CD4-positive, CD25-positive, alpha-beta regulatory T cell (primary cell): ENCODE results near the gene UCP3. TPM values are rescaled to one million over a fixed set of nuclear protein-coding genes. Genes with fewer than 3 reads are reported as not detected.
"Not testable (repeated sequence)": the region's sequence is repeated elsewhere in the genome, so short reads cannot be mapped to it uniquely, and the experiment has no call there.

Experiments
- ATAC-seq, 2 donors: fragments of 150-1000 bp; cut with Tn5 transposase; one replicate each; pipeline ENCODE4 v1.10.0; 2021; ENCODE audit warnings: low read depth in 2 of 2, moderate number of reproducible peaks in 2 of 2, moderate library complexity in 1 of 2
- DNase-seq, 3 donors: peaks; one replicate each; pipeline versions ENCODE4 v3.0.0 to v3.0.0-alpha.2; 2012 to 2022; ENCODE audit warnings: mixed read lengths in 1 of 3
- H3K27ac ChIP-seq: one replicate; pipeline ENCODE4 v1.7.0; 2013; ENCODE audit warnings: mild to moderate bottlenecking, low read length; ENCODE audit not compliant: insufficient read depth, poor library complexity, severe bottlenecking
- H3K27me3 ChIP-seq: one replicate; pipeline ENCODE4 v1.7.0; 2013; ENCODE audit warnings: low read length; ENCODE audit not compliant: control insufficient read depth, insufficient read depth
- H3K36me3 ChIP-seq: one replicate; pipeline ENCODE4 v1.7.0; 2013; ENCODE audit warnings: mild to moderate bottlenecking, low read length, moderate library complexity; ENCODE audit not compliant: control insufficient read depth, insufficient read depth
- H3K4me1 ChIP-seq: 2 replicates; pipeline ENCODE4 v1.7.0; 2013; ENCODE audit warnings: mild to moderate bottlenecking, low read length; ENCODE audit not compliant: insufficient read depth, control insufficient read depth, poor library complexity, severe bottlenecking
- H3K4me3 ChIP-seq: one replicate; pipeline ENCODE4 v1.7.0; 2013; ENCODE audit warnings: low read depth, mild to moderate bottlenecking, low read length, moderate library complexity
- H3K9me3 ChIP-seq, 2 experiments: 1 replicate in 1 of 2; 2 replicates in 1 of 2; pipeline ENCODE4 v1.7.0; 2013; ENCODE audit warnings: low read length in 2 of 2, mild to moderate bottlenecking in 1 of 2, moderate library complexity in 1 of 2; ENCODE audit not compliant: control insufficient read depth in 2 of 2
- H3K27ac Mint-ChIP-seq, 3 donors: one replicate each; pipeline ENCODE4 v1.8.0; 2020 to 2022; ENCODE audit warnings: mild to moderate bottlenecking in 3 of 3, mixed read lengths in 3 of 3, moderate library complexity in 2 of 3
- H3K27me3 Mint-ChIP-seq: one replicate; pipeline ENCODE4 v1.8.0; 2022; ENCODE audit warnings: mild to moderate bottlenecking, mixed read lengths
- H3K36me3 Mint-ChIP-seq: one replicate; pipeline ENCODE4 v1.8.0; 2020; ENCODE audit warnings: mixed read lengths
- H3K4me1 Mint-ChIP-seq, 4 donors: one replicate each; pipeline ENCODE4 v1.8.0; 2020 to 2022; ENCODE audit warnings: mixed read lengths in 4 of 4, mild to moderate bottlenecking in 1 of 4
- H3K4me3 Mint-ChIP-seq, 4 donors: one replicate each; pipeline ENCODE4 v1.8.0; 2020 to 2022; ENCODE audit warnings: mild to moderate bottlenecking in 4 of 4, mixed read lengths in 4 of 4, moderate library complexity in 3 of 4
- H3K9me3 Mint-ChIP-seq, 7 donors: one replicate each; pipeline ENCODE4 v1.8.0; 2020 to 2022; ENCODE audit warnings: mixed read lengths in 7 of 7, mild to moderate bottlenecking in 3 of 7, moderate library complexity in 2 of 7
- polyA plus RNA-seq, 4 donors: library from polyadenylated mRNA; unstranded; fragments of 300-500 nt; fragmentation: Illumina TruSeq; gene quantifications; one replicate each; pipeline ENCODE4 v1.2.3, GENCODE V29; 2021
- total RNA-seq: library from RNA; stranded (reverse); gene quantifications from one replicate; pipeline ENCODE4 v1.2.3, GENCODE V29; 2022

The UCP3 gene
- total and polyA plus RNA-seq, 5 donors from 2014 or later, result 0.16 to 5.6 (median 0.30) TPM

- Mint-ChIP-seq H3K36me3 (no peaks in the 10 kb centered on the region), H3K9me3 (no peaks in the 10 kb centered on the region), H3K4me1 (peaks cover 11 to 40% (median 21%) of the 10 kb centered on the region in 4 donors), H3K4me3 (no peak overlapping the region), H3K27me3 (no peaks in the 10 kb centered on the region), H3K27ac (no peak overlapping the region)
- no peak for ATAC-seq
- peaks cover 26% of the 10 kb centered on the region for H3K4me1 ChIP-seq
- no peak overlapping the region for H3K27ac ChIP-seq
- no peaks in the 10 kb centered on the region for H3K36me3 ChIP-seq
- no peaks in the 10 kb centered on the region for H3K27me3 ChIP-seq
- H3K4me3 ChIP-seq, result no peak overlapping the region
- DNase-seq, result no peak
- H3K9me3 ChIP-seq, result no peaks in the 10 kb centered on the region
Observed at GRCh38 chr11:73988227-73988626, 20.7 kb downstream of the UCP3 start.

- not testable (repeated sequence) for DNase-seq, H3K4me3 ChIP-seq, H3K27me3 ChIP-seq, H3K27me3 Mint-ChIP-seq, H3K9me3 ChIP-seq, H3K9me3 Mint-ChIP-seq, ATAC-seq, H3K27ac ChIP-seq
- peak overlapping the region in 2 of 3 donors; percentile 39 to 54 for H3K27ac Mint-ChIP-seq
- peaks cover 14% of the 10 kb centered on the region for H3K36me3 Mint-ChIP-seq
- H3K4me1 Mint-ChIP-seq, result peaks cover 5 to 19% (median 13%) of the 10 kb centered on the region in 4 donors
- Histone ChIP-seq H3K4me1 (peaks cover 24% of the 10 kb centered on the region), H3K36me3 (peaks cover 10% of the 10 kb centered on the region)
- H3K4me3 Mint-ChIP-seq, result peak overlapping the region in 1 of 4 donors; percentile 68
Observed at GRCh38 chr11:73985661-73986060, 23.2 kb downstream of the UCP3 start.

- Histone ChIP-seq H3K27ac (peak overlapping the region; percentile 97), H3K36me3 (peaks cover 25% of the 10 kb centered on the region), H3K4me1 (peaks cover 39% of the 10 kb centered on the region), H3K9me3 (no peaks in the 10 kb centered on the region), H3K27me3 (no peaks in the 10 kb centered on the region), H3K4me3 (peak overlapping the region; percentile 56)
- ATAC-seq (no peak), DNase-seq (no peak)
- Mint-ChIP-seq H3K9me3 (peaks cover 0 to 2% (median 0%) of the 10 kb centered on the region in 7 donors), H3K4me3 (peak overlapping the region; percentile 95 to 100 (median 98)), H3K36me3 (peaks cover 29% of the 10 kb centered on the region), H3K27me3 (no peaks in the 10 kb centered on the region), H3K27ac (peak overlapping the region; percentile 98 to 99 (median 99)), H3K4me1 (peaks cover 0 to 34% (median 20%) of the 10 kb centered on the region in 4 donors)
Observed at GRCh38 chr11:73983741-73984538, 24.9 kb downstream of the UCP3 start.

GRCh38 chr11:73982990-73983740, 25.7 kb downstream of the UCP3 start:
- DNase-seq (peak; percentile 91 to 98 (median 94)), ATAC-seq (peak; percentile 81 to 82)
- Mint-ChIP-seq H3K4me1 (peaks cover 0 to 42% (median 27%) of the 10 kb centered on the region in 4 donors), H3K27me3 (no peaks in the 10 kb centered on the region), H3K4me3 (peak overlapping the region; percentile 95 to 100 (median 98)), H3K36me3 (peaks cover 37% of the 10 kb centered on the region), H3K9me3 (peaks cover 0 to 2% (median 0%) of the 10 kb centered on the region in 7 donors), H3K27ac (peak overlapping the region; percentile 98 to 99 (median 99))
- peak overlapping the region; percentile 83 for H3K4me3 ChIP-seq
- H3K9me3 ChIP-seq, result no peaks in the 10 kb centered on the region
- peak overlapping the region; percentile 97 for H3K27ac ChIP-seq
- H3K4me1 ChIP-seq, result peaks cover 47% of the 10 kb centered on the region
- peaks cover 33% of the 10 kb centered on the region for H3K36me3 ChIP-seq
- H3K27me3 ChIP-seq, result no peaks in the 10 kb centered on the region

- ATAC-seq, result peak; percentile 58 to 65
- Histone ChIP-seq H3K27ac (peak within 1 kb of the TSS; percentile 97), H3K36me3 (peaks cover 39% of the 10 kb centered on the region), H3K9me3 (no peaks in the 10 kb centered on the region), H3K27me3 (no peaks in the 10 kb centered on the region), H3K4me1 (peaks cover 52% of the 10 kb centered on the region), H3K4me3 (peak within 1 kb of the TSS; percentile 97)
- DNase-seq, result peak; percentile 79 to 91 (median 81)
- H3K9me3 Mint-ChIP-seq, result peaks cover 0 to 2% (median 0%) of the 10 kb centered on the region in 7 donors
- H3K36me3 Mint-ChIP-seq, result peaks cover 43% of the 10 kb centered on the region
- peak within 1 kb of the TSS; percentile 98 to 99 (median 99) for H3K27ac Mint-ChIP-seq
- H3K27me3 Mint-ChIP-seq, result no peaks in the 10 kb centered on the region
- peaks cover 0 to 48% (median 30%) of the 10 kb centered on the region in 4 donors for H3K4me1 Mint-ChIP-seq
- peak within 1 kb of the TSS; percentile 95 to 100 (median 98) for H3K4me3 Mint-ChIP-seq
Observed at GRCh38 chr11:73982595-73982989, 26.3 kb downstream of the UCP3 start, which contains the start of gene UCP2. TSS of gene UCP2 (minus strand) at chr11:73982843. CDS start at chr11:73978378, 4,465 bp downstream.

- peaks cover 56% of the 10 kb centered on the region for H3K36me3 Mint-ChIP-seq
Observed at GRCh38 chr11:73981051-73981805, 27.7 kb downstream of the UCP3 start.

More at GRCh38 chr11:73981051-73981805, 27.7 kb downstream of the UCP3 start:
- Mint-ChIP-seq H3K4me3 (peak overlapping the region; percentile 95 to 100 (median 98)), H3K4me1 (peaks cover 0 to 62% (median 37%) of the 10 kb centered on the region in 4 donors), H3K27ac (peak overlapping the region; percentile 97 to 99 (median 98)), H3K9me3 (peaks cover 0 to 2% (median 0%) of the 10 kb centered on the region in 7 donors), H3K27me3 (no peaks in the 10 kb centered on the region)
- peaks cover 52% of the 10 kb centered on the region for H3K36me3 ChIP-seq
- peak overlapping the region; percentile 97 for H3K27ac ChIP-seq
- DNase-seq (no peak), ATAC-seq (no peak)
- H3K4me3 ChIP-seq, result peak overlapping the region; percentile 97
- no peaks in the 10 kb centered on the region for H3K27me3 ChIP-seq
- H3K4me1 ChIP-seq, result peaks cover 66% of the 10 kb centered on the region
- H3K9me3 ChIP-seq, result no peaks in the 10 kb centered on the region
